K562 (cell line): Measurements from ENCODE around the gene MYCBPAP. TPM values are rescaled to one million over a fixed set of nuclear protein-coding genes. Genes with fewer than 3 reads are reported as not detected.

Source experiments
- ATAC-seq: fragments of 200-7000 bp; cut with Tn5 transposase; 3 replicates; pipeline ENCODE4 v1.9.1; 2020; ENCODE audit warnings: moderate library complexity
- BruUV-seq: library from RNA; stranded (reverse); fragments of 400-500 nt; replicated peaks from 2 replicates; lab custom pipeline; 2021; lab: Mats Ljungman, UMichigan
- CTCF ChIA-PET: fragments of 300-600 bp; formaldehyde crosslinking; extraction: SDS; loops from one replicate; lab custom pipeline; 2021; ENCODE audit warnings: low intra/inter-chr PET ratio; lab: Yijun Ruan, JAX
- POLR2A ChIA-PET: fragments of 300-600, 350-650 bp; sonication (Branson Sonifier 250); formaldehyde crosslinking; extraction: SDS; loops from one replicate; lab custom pipeline; 2021; ENCODE audit warnings: antibody characterized with exemption, inconsistent platforms; lab: Yijun Ruan, JAX
- DNase-seq, 4 experiments: peaks; one replicate each; pipeline versions ENCODE4 v3.0.0 to v3.0.0-alpha.2; 2011 to 2018; ENCODE audit warnings: low spot score in 3 of 4, mixed read lengths in 3 of 4; ENCODE audit errors: extremely low read depth in 1 of 4
- FAIRE-seq: peaks from 2 replicates; lab custom pipeline; 2011; peaks lifted over from hg19 to GRCh38; lab: Jason Lieb, UNC
- H2AFZ ChIP-seq: 2 replicates; pipeline ENCODE4 v1.6.0; 2011; ENCODE audit warnings: low read depth, low read length, control low read depth, inconsistent platforms
- H3K27ac ChIP-seq: fragments of 200-600 bp; 3 replicates; pipeline ENCODE4 v1.8.0; 2011; ENCODE audit warnings: low read depth, mild to moderate bottlenecking, control low read depth, inconsistent platforms, low read length, moderate library complexity, mixed read lengths; ENCODE audit errors: extremely low read depth
- H3K27me3 ChIP-seq, 2 experiments: fragments of 300-600 bp in 1 of 2; 2 replicates in 1 of 2; 3 replicates in 1 of 2; pipeline versions ENCODE4 v1.6.0 to v1.8.0; 2011; ENCODE audit warnings: inconsistent platforms in 2 of 2, low read length in 2 of 2, mild to moderate bottlenecking in 1 of 2, mixed read lengths in 1 of 2, moderate library complexity in 1 of 2; ENCODE audit not compliant: control insufficient read depth in 2 of 2, insufficient read depth in 2 of 2
- H3K36me3 ChIP-seq: fragments of 300-600 bp; 3 replicates; pipeline ENCODE4 v1.8.0; 2011; ENCODE audit warnings: mild to moderate bottlenecking, low read length, inconsistent platforms; ENCODE audit not compliant: control insufficient read depth, insufficient read depth
- H3K4me1 ChIP-seq, 2 experiments: fragments of 200-600 bp in 1 of 2; replicated peaks in 1 of 2; 2 replicates in 1 of 2; 3 replicates in 1 of 2; pipeline versions ENCODE4 v1.5.1 to v1.8.0; 2011; ENCODE audit warnings: inconsistent platforms in 2 of 2, low read length in 2 of 2, mild to moderate bottlenecking in 1 of 2, mixed read lengths in 1 of 2, moderate library complexity in 1 of 2; ENCODE audit not compliant: control insufficient read depth in 2 of 2, insufficient read depth in 2 of 2
- H3K4me2 ChIP-seq: 2 replicates; pipeline ENCODE4 v1.6.1; 2011; ENCODE audit warnings: low read length, control low read depth, inconsistent platforms, mixed read lengths; ENCODE audit not compliant: insufficient read depth
- H3K4me3 ChIP-seq: fragments of 200-600 bp; sonication (generic), shearing (Covaris generic); 2 replicates; pipeline ENCODE4 v1.5.1; 2016; ENCODE audit warnings: control low read depth, inconsistent platforms
- H3K79me2 ChIP-seq: fragments of 200-600 bp; 3 replicates; pipeline ENCODE4 v1.8.0; 2011; ENCODE audit warnings: low read length, inconsistent platforms; ENCODE audit not compliant: control insufficient read depth, insufficient read depth
- H3K9ac ChIP-seq, 2 experiments: 2 replicates each; pipeline versions ENCODE4 v1.6.0 to v1.6.1; 2011; ENCODE audit warnings: low read depth in 2 of 2, low read length in 2 of 2, control low read depth in 1 of 2, inconsistent platforms in 1 of 2, mild to moderate bottlenecking in 1 of 2, mixed read lengths in 1 of 2; ENCODE audit not compliant: insufficient read depth in 1 of 2
- H3K9me1 ChIP-seq: one replicate; pipeline ENCODE4 v1.6.0; 2011; ENCODE audit warnings: inconsistent platforms, mild to moderate bottlenecking, low read length, moderate library complexity; ENCODE audit not compliant: control insufficient read depth, insufficient read depth
- H3K9me3 ChIP-seq: replicated peaks from 2 replicates; pipeline ENCODE4 v1.5.1; 2011; ENCODE audit warnings: low read depth, low read length, inconsistent platforms; ENCODE audit not compliant: control insufficient read depth, insufficient read depth
- H4K20me1 ChIP-seq: replicated peaks from 2 replicates; pipeline ENCODE4 v1.6.1; 2011; ENCODE audit warnings: low read length, inconsistent platforms, mixed read lengths; ENCODE audit not compliant: control insufficient read depth, insufficient read depth
- RBM34 ChIP-seq: fragments of 200-400 bp; formaldehyde crosslinking; IDR thresholded peaks from 2 replicates; pipeline ENCODE4 v1.6.1; 2018; ENCODE audit warnings: low read length, borderline replicate concordance; ENCODE audit not compliant: insufficient read depth
- ZBTB33 ChIP-seq: sonication (generic); formaldehyde crosslinking; IDR thresholded peaks from 2 replicates; pipeline ENCODE4 v1.8.1; 2023; ENCODE audit warnings: mild to moderate bottlenecking, missing genetic modification reagents
- ZFX ChIP-seq: sonication (generic); formaldehyde crosslinking; IDR thresholded peaks from 2 replicates; pipeline ENCODE4 v1.8.0; 2022; ENCODE audit warnings: mild to moderate bottlenecking, missing genetic modification reagents, moderate library complexity
- WGBS: fragments of 100-300 bp; shearing (Covaris generic); methylation state at CpG from one replicate; pipeline ENCODE4 v1.1.6; 2016; ENCODE audit warnings: low coverage, mixed read lengths; ENCODE audit not compliant: insufficient coverage; ENCODE audit errors: missing lambda C conversion rate; 5-methylcytosine and 5-hydroxymethylcytosine counted together
- in situ Hi-C: fragments of 300-500 bp; cut with MboI; formaldehyde crosslinking; loops from 4 replicates; pipeline ENCODE4 v1.15.0; 2018; ENCODE audit warnings: inconsistent platforms, mixed read lengths
- intact Hi-C: fragments of 100-400 bp; cut with micrococcal nuclease; formaldehyde crosslinking; loops from 2 replicates; pipeline ENCODE4 v1.14.2; 2022
- polyA plus RNA-seq, 8 experiments: library from polyadenylated mRNA; depleted of rRNA in 4 of 8; stranded (reverse) in 5 of 8; unstranded in 3 of 8; fragments of >200 nt; fragmentation: Nextera tagmentation in 2 of 8; fragmentation: Illumina TruSeq in 1 of 8; extraction: Ambion mirVana in 2 of 8; extraction: Trizol in 1 of 8; gene quantifications; 2 replicates each; pipeline versions ENCODE4 v1.2.1 to v1.2.3, GENCODE V29; 2011 to 2014; ENCODE audit warnings: inconsistent platforms in 1 of 8, missing spikeins in 1 of 8
- total RNA-seq, 7 experiments: library from RNA; depleted of rRNA in 6 of 7; stranded (reverse); fragments of >200 nt in 6 of 7; fragmentation: Illumina TruSeq in 2 of 7; extraction: Trizol in 2 of 7; gene quantifications; 2 replicates each; pipeline versions ENCODE4 v1.2.1 to v1.2.3, GENCODE V29; 2011 to 2021; ENCODE audit warnings: low replicate concordance in 1 of 7

The MYCBPAP gene
- total and polyA plus RNA-seq, 9 of the 15 experiments (the other 6 are each of a cell fraction or from before 2014, with no cell fraction given), result not detected

GRCh38 chr17:50549256-50549941, 41.2 kb downstream of the MYCBPAP start:
- Histone ChIP-seq H3K9me1 (no peaks in the 10 kb centered on the region), H3K4me1 (peaks cover 9 to 45% of the 10 kb centered on the region in 2 experiments; a peak in 4 of 5 replicates), H2AFZ (no peak overlapping the region), H3K27ac (no peak overlapping the region), H4K20me1 (no peaks in the 10 kb centered on the region; the same call in 1 of the 2 replicates), H3K27me3 (peaks cover under 1 to 19% of the 10 kb centered on the region in 2 experiments; a peak in 2 of 5 replicates), H3K9ac (0 out of 4 replicates have a peak overlapping the region, but pooled peaks of 1 of the 2 experiments have one; percentile 37), H3K4me2 (no peak overlapping the region), H3K79me2 (no peaks in the 10 kb centered on the region), H3K4me3 (no peak overlapping the region), H3K9me3 (no peaks in the 10 kb centered on the region), H3K36me3 (no peaks in the 10 kb centered on the region)
- intact Hi-C loops (loop anchor here (5.0 kb wide), 1 partner anchor 393 kb away; no protein-coding TSS in a partner anchor), in situ Hi-C loops (loop anchor here (5.0 to 10.0 kb wide), 4 partner anchors 78 to 405 kb away; no protein-coding TSS in a partner anchor)
- ChIA-PET CTCF (no interaction called here), POLR2A (interaction anchor here (0.6 to 0.8 kb wide), 4 partner anchors 77 to 750 kb away, joined by 3 to 5 read pairs (median 4); partner anchors contain the start of gene TOB1)
- BruUV-seq, result no TSS peak
- FAIRE-seq (peak; percentile 19), ATAC-seq (no peak), DNase-seq (no peak)
- 0 out of 2 replicates have a peak, but pooled peaks have one; percentile 27 for TF ChIP-seq ZFX
- TF ChIP-seq RBM34, result no peak
- TF ChIP-seq ZBTB33 (CRISPR knock-in tag), result peak; percentile 78
- WGBS, result 80% methylated on average over 18 of the region's 19 CpGs
